HEK293 (cell line): ENCODE measurements around the gene CD276.

ENCODE experiments used
- CTCF ChIP-seq: fragments of 450-650 bp; formaldehyde crosslinking; IDR thresholded peaks from 2 replicates; pipeline ENCODE4 v1.5.1; 2016; ENCODE audit warnings: missing biosample characterization, missing genetic modification characterization
- IKZF3 ChIP-seq: fragments of 450-650 bp; IDR thresholded peaks from 2 replicates; pipeline ENCODE4 v1.5.0; 2018; ENCODE audit warnings: missing biosample characterization, mild to moderate bottlenecking, missing genetic modification characterization, moderate library complexity
- REST ChIP-seq: fragments of 450-650 bp; formaldehyde crosslinking; IDR thresholded peaks from 2 replicates; pipeline ENCODE4 v1.5.1; 2016; ENCODE audit warnings: missing biosample characterization, missing genetic modification characterization
- ZNF785 ChIP-seq: fragments of 450-650 bp; formaldehyde crosslinking; IDR thresholded peaks from 2 replicates; pipeline ENCODE4 v1.5.1; 2016; ENCODE audit warnings: missing biosample characterization, missing genetic modification characterization

GRCh38 chr15:73750951-73751350 lies 66.8 kb downstream of the CD276 start:
- TF ChIP-seq CTCF (tag by site-specific recombination) (no peak), REST (tag by site-specific recombination) (no peak), IKZF3 (tag by site-specific recombination) (no peak), ZNF785 (tag by site-specific recombination) (no peak)
